Measurements from ENCODE around the gene CCDC74B.
"Not testable (repeated sequence)": the region's sequence is repeated elsewhere in the genome, so short reads cannot be mapped to it uniquely, and the experiment has no call there.

Gene CCDC74B

GRCh38 chr2:130165293-130166016 is 20.5 kb upstream of the CCDC74B start:
- no peak for DNase-seq

GRCh38 chr2:130162968-130163367 is 18.1 kb upstream of the CCDC74B start:
- no peak for DNase-seq

GRCh38 chr2:130162486-130162885 is 17.6 kb upstream of the CCDC74B start:
- not testable (repeated sequence) for DNase-seq

- DNase-seq: not testable (repeated sequence)
These were observed 16.2 kb upstream of the CCDC74B start for GRCh38 chr2:130160838-130161705.

GRCh38 chr2:130160131-130160530 is 15.2 kb upstream of the CCDC74B start:
- no peak for DNase-seq

- not testable (repeated sequence) for DNase-seq
These were observed 14.5 kb upstream of the CCDC74B start for GRCh38 chr2:130159376-130159775.

- no peak for DNase-seq
These were observed 13.7 kb upstream of the CCDC74B start for GRCh38 chr2:130158631-130159030.

GRCh38 chr2:130157825-130158514 is 13.1 kb upstream of the CCDC74B start:
- not testable (repeated sequence) for DNase-seq

GRCh38 chr2:130157354-130157753 is 12.4 kb upstream of the CCDC74B start:
- not testable (repeated sequence) for DNase-seq

GRCh38 chr2:130156624-130157004 is 11.7 kb upstream of the CCDC74B start:
- DNase-seq: no peak

- peak in 1 of 2 experiments; percentile 26 for DNase-seq
These were observed 11.2 kb upstream of the CCDC74B start for GRCh38 chr2:130155956-130156623.

GRCh38 chr2:130154773-130155765 is 10.2 kb upstream of the CCDC74B start:
- DNase-seq: no peak

- DNase-seq: not testable (repeated sequence)
These were observed 9.5 kb upstream of the CCDC74B start for GRCh38 chr2:130154423-130154770.

GRCh38 chr2:130153721-130154422 is 9.0 kb upstream of the CCDC74B start:
- not testable (repeated sequence) for DNase-seq

GRCh38 chr2:130152816-130153595 is 8.1 kb upstream of the CCDC74B start:
- DNase-seq: no peak

- DNase-seq: peak in 1 of 2 experiments; percentile 18
These were observed 7.4 kb upstream of the CCDC74B start for GRCh38 chr2:130152136-130152815.

- not testable (repeated sequence) for DNase-seq
These were observed 6.2 kb upstream of the CCDC74B start for GRCh38 chr2:130151145-130151512.

GRCh38 chr2:130150181-130151144 is 5.6 kb upstream of the CCDC74B start:
- no peak for DNase-seq

Data from cerebellar nuclear complex (tissue), 1 donor.